MM.1S (cell line): ENCODE measurements around the gene SEC14L2.

Source experiments
- DNase-seq: peaks from one replicate; pipeline ENCODE4 v3.0.0-alpha.2; 2015
- H2AFZ ChIP-seq: fragments of 300-600 bp; sonication (generic); 2 replicates; pipeline ENCODE4 v1.6.0; 2016; ENCODE audit warnings: antibody characterized with exemption, low read length
- H3F3A ChIP-seq: fragments of 300-600 bp; sonication (generic); 2 replicates; pipeline ENCODE4 v1.6.1; 2016; ENCODE audit warnings: mild to moderate bottlenecking, antibody characterized with exemption, low read length, moderate library complexity, mixed read lengths; ENCODE audit not compliant: insufficient read depth
- H3K27ac ChIP-seq: fragments of 300-600 bp; sonication (generic); 2 replicates; pipeline ENCODE4 v1.5.1; 2016; ENCODE audit warnings: mild to moderate bottlenecking, low read length
- H3K27me3 ChIP-seq: fragments of 300-600 bp; sonication (generic); replicated peaks from 2 replicates; pipeline ENCODE4 v1.6.0; 2016; ENCODE audit warnings: low read length; ENCODE audit not compliant: insufficient read depth
- H3K36me3 ChIP-seq: fragments of 300-600 bp; sonication (generic); replicated peaks from 2 replicates; pipeline ENCODE4 v1.6.1; 2016; ENCODE audit warnings: mild to moderate bottlenecking, low read length, mixed read lengths; ENCODE audit not compliant: insufficient read depth
- H3K4me1 ChIP-seq: fragments of 300-600 bp; sonication (generic); 2 replicates; pipeline ENCODE4 v1.6.1; 2016; ENCODE audit warnings: low read length, mixed read lengths
- H3K4me2 ChIP-seq: fragments of 300-600 bp; sonication (generic); 2 replicates; pipeline ENCODE4 v1.6.0; 2016; ENCODE audit warnings: low read depth, low read length
- H3K4me3 ChIP-seq: fragments of 300-600 bp; sonication (generic); 2 replicates; pipeline ENCODE4 v1.5.1; 2016; ENCODE audit warnings: low read length, mixed read lengths
- H3K79me2 ChIP-seq: fragments of 300-600 bp; sonication (generic); 2 replicates; pipeline ENCODE4 v1.6.1; 2016; ENCODE audit warnings: mixed run types, low read length, mixed read lengths
- H3K9ac ChIP-seq: fragments of 300-600 bp; sonication (generic); 2 replicates; pipeline ENCODE4 v1.6.1; 2016; ENCODE audit warnings: low read length, mixed read lengths
- H3K9me2 ChIP-seq: fragments of 300-600 bp; sonication (generic); replicated peaks from 2 replicates; pipeline ENCODE4 v1.6.1; 2016; ENCODE audit warnings: mild to moderate bottlenecking, low read length, mixed read lengths; ENCODE audit not compliant: insufficient read depth
- H3K9me3 ChIP-seq: fragments of 300-600 bp; sonication (generic); replicated peaks from 2 replicates; pipeline ENCODE4 v1.6.1; 2016; ENCODE audit warnings: mild to moderate bottlenecking, low read length, mixed read lengths; ENCODE audit not compliant: insufficient read depth
- H4K20me1 ChIP-seq: fragments of 300-600 bp; sonication (generic); 2 replicates; pipeline ENCODE4 v1.6.1; 2016; ENCODE audit warnings: mild to moderate bottlenecking, low read length, moderate library complexity, mixed read lengths; ENCODE audit not compliant: insufficient read depth
- EZH2 ChIP-seq: fragments of 300-600 bp; sonication (generic); optimal IDR thresholded peaks from 2 replicates; pipeline ENCODE3; 2017; ENCODE audit warnings: low read depth, mild to moderate bottlenecking, antibody characterized with exemption, low read length, mixed read lengths
- EZH2phosphoT487 ChIP-seq: fragments of 300-600 bp; sonication (generic); IDR thresholded peaks from 2 replicates; pipeline ENCODE4 v1.6.1; 2018; ENCODE audit warnings: antibody characterized with exemption, low read length
- TF ChIP-seq, protein P1 (sequence below): fragments of 300-600 bp; sonication (generic); IDR thresholded peaks from 2 replicates; pipeline ENCODE4 v1.5.1; 2016; ENCODE audit warnings: antibody characterized with exemption, low read length, mixed read lengths

SEC14L2 gene

DNA sequence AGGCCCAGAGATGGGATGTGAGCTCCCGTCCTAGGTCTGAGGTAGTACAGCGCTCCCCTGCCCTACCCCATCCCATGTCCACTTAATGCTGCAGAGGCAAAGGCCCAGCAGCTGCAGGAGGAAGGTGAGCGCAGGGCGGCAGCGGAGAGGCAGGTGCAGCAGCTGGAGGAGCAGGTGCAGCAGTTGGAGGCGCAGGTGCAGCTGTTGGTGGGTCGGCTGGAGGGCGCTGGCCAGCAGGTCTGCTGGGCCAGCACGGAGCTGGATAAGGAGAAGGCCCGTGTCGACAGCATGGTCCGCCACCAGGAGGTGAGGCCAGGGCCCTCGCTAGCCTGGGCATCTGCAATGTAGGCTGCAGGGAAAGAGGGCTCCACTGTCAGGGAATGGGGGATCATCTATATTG lies 24.8 kb upstream of the SEC14L2 start:
- no peaks in the 10 kb centered on the region for H3K79me2 ChIP-seq
- H3K9ac ChIP-seq = no peak overlapping the region
- H2AFZ ChIP-seq = no peak overlapping the region
- no peak overlapping the region for H3K4me2 ChIP-seq
- H3K4me3 ChIP-seq = no peak overlapping the region
- no peak overlapping the region for H3K27ac ChIP-seq
- TF ChIP-seq, protein P1, sequence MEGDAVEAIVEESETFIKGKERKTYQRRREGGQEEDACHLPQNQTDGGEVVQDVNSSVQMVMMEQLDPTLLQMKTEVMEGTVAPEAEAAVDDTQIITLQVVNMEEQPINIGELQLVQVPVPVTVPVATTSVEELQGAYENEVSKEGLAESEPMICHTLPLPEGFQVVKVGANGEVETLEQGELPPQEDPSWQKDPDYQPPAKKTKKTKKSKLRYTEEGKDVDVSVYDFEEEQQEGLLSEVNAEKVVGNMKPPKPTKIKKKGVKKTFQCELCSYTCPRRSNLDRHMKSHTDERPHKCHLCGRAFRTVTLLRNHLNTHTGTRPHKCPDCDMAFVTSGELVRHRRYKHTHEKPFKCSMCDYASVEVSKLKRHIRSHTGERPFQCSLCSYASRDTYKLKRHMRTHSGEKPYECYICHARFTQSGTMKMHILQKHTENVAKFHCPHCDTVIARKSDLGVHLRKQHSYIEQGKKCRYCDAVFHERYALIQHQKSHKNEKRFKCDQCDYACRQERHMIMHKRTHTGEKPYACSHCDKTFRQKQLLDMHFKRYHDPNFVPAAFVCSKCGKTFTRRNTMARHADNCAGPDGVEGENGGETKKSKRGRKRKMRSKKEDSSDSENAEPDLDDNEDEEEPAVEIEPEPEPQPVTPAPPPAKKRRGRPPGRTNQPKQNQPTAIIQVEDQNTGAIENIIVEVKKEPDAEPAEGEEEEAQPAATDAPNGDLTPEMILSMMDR = no peak
- no peak for TF ChIP-seq EZH2
- TF ChIP-seq EZH2phosphoT487 = no peak
- H3K27me3 ChIP-seq = no peaks in the 10 kb centered on the region
- H3K9me3 ChIP-seq = no peaks in the 10 kb centered on the region
- no peaks in the 10 kb centered on the region for H3K9me2 ChIP-seq
- no peaks in the 10 kb centered on the region for H3K36me3 ChIP-seq
- no peaks in the 10 kb centered on the region for H3F3A ChIP-seq
- no peaks in the 10 kb centered on the region for H4K20me1 ChIP-seq
- no peak for DNase-seq
- H3K4me1 ChIP-seq = no peaks in the 10 kb centered on the region

DNA sequence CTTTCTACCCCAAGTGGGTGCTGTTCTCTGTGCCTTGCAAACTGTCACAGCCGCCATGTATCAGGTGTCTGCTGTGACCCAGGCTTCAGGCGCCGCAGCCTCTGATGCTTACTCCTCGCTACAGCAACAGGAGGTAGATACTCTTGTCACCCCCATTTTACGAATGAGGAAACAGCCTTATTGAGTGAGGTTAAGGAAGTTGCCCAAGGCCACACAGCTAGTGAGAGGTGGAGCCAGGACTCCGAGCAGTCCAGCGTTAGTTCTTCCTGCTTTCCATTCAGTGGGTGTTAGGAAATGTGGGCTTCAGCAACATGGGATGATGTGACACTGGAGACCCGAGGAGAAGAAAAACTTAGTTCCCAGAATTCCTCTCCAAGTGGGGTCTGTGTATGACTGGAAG lies 23.9 kb upstream of the SEC14L2 start:
- Histone ChIP-seq H3K9me2 (no peaks in the 10 kb centered on the region), H3K79me2 (no peaks in the 10 kb centered on the region), H3K4me2 (no peak overlapping the region), H3K9me3 (no peaks in the 10 kb centered on the region), H2AFZ (no peak overlapping the region), H3K27me3 (no peaks in the 10 kb centered on the region), H3F3A (no peaks in the 10 kb centered on the region), H4K20me1 (no peaks in the 10 kb centered on the region), H3K4me3 (no peak overlapping the region), H3K9ac (no peak overlapping the region), H3K4me1 (no peaks in the 10 kb centered on the region), H3K36me3 (no peaks in the 10 kb centered on the region), H3K27ac (no peak overlapping the region)
- no peak for DNase-seq
- TF ChIP-seq EZH2 = no peak
- TF ChIP-seq, protein P1 = no peak
- TF ChIP-seq EZH2phosphoT487 = no peak

- Histone ChIP-seq H3K9ac (no peak overlapping the region), H3K4me1 (no peaks in the 10 kb centered on the region), H2AFZ (no peak overlapping the region), H3K27ac (no peak overlapping the region), H3K79me2 (no peaks in the 10 kb centered on the region), H4K20me1 (no peaks in the 10 kb centered on the region), H3K4me3 (no peak overlapping the region), H3F3A (no peaks in the 10 kb centered on the region), H3K4me2 (no peak overlapping the region), H3K27me3 (no peaks in the 10 kb centered on the region), H3K36me3 (no peaks in the 10 kb centered on the region), H3K9me2 (no peaks in the 10 kb centered on the region), H3K9me3 (no peaks in the 10 kb centered on the region)
- TF ChIP-seq EZH2 = no peak
- TF ChIP-seq EZH2phosphoT487 = no peak
- TF ChIP-seq, protein P1 = no peak
- no peak for DNase-seq
These were observed 23.2 kb upstream of the SEC14L2 start for GRCh38 chr22:30373331-30374325.
